Progenitor cell of endocrine pancreas (in vitro differentiated cells): ENCODE results near the gene ACRV1. TPM values are rescaled to one million over a fixed set of nuclear protein-coding genes. Genes with fewer than 3 reads are reported as not detected.

Experiments
- DNase-seq: peaks from one replicate; pipeline ENCODE4 v3.0.0; 2021; ENCODE audit warnings: low spot score; ENCODE audit not compliant: unreplicated experiment
- H3K27ac Mint-ChIP-seq: 2 replicates; pipeline ENCODE4 v1.8.0; 2021; ENCODE audit warnings: mild to moderate bottlenecking, moderate library complexity, mixed read lengths
- H3K27me3 Mint-ChIP-seq: 2 replicates; pipeline ENCODE4 v1.8.0; 2021; ENCODE audit warnings: mixed read lengths
- H3K36me3 Mint-ChIP-seq: 2 replicates; pipeline ENCODE4 v1.8.0; 2022; ENCODE audit warnings: mixed read lengths; ENCODE audit not compliant: insufficient read depth
- H3K4me1 Mint-ChIP-seq: 2 replicates; pipeline ENCODE4 v1.8.0; 2021; ENCODE audit warnings: low read depth, mixed read lengths
- H3K4me3 Mint-ChIP-seq: 2 replicates; pipeline ENCODE4 v1.8.0; 2021; ENCODE audit warnings: low read depth, mild to moderate bottlenecking, moderate library complexity, mixed read lengths
- H3K9me3 Mint-ChIP-seq: 2 replicates; pipeline ENCODE4 v1.8.0; 2021; ENCODE audit warnings: low read depth, mixed read lengths
- CTCF ChIP-seq: fragments of 200-600 bp; sonication (generic); IDR thresholded peaks from one replicate; pipeline ENCODE4 v1.5.0; 2021; ENCODE audit warnings: antibody characterized with exemption, mild to moderate bottlenecking; ENCODE audit not compliant: unreplicated experiment
- total RNA-seq: library from RNA; stranded (reverse); gene quantifications from 2 replicates; pipeline ENCODE4 v1.2.1, GENCODE V29; 2021

The ACRV1 gene
- total RNA-seq, 1 donor from 2014 or later: 0.50 TPM

GRCh38 chr11:125701858-125702621 lies 21.4 kb upstream of the ACRV1 start:
- Mint-ChIP-seq H3K4me1 (no peaks in the 10 kb centered on the region), H3K27ac (no peak overlapping the region), H3K36me3 (no peaks in the 10 kb centered on the region), H3K27me3 (peaks cover 6% of the 10 kb centered on the region), H3K4me3 (no peak overlapping the region), H3K9me3 (peaks cover 12% of the 10 kb centered on the region)
- DNase-seq: no peak
- TF ChIP-seq CTCF: no peak

GRCh38 chr11:125701018-125701610 lies 20.5 kb upstream of the ACRV1 start:
- Mint-ChIP-seq H3K36me3 (no peaks in the 10 kb centered on the region), H3K27ac (no peak overlapping the region), H3K27me3 (peaks cover 6% of the 10 kb centered on the region), H3K4me3 (no peak overlapping the region), H3K9me3 (peaks cover 8% of the 10 kb centered on the region), H3K4me1 (no peaks in the 10 kb centered on the region)
- DNase-seq: no peak
- TF ChIP-seq CTCF: no peak

- Mint-ChIP-seq H3K4me3 (no peak overlapping the region), H3K4me1 (peaks cover 2% of the 10 kb centered on the region), H3K27ac (no peak overlapping the region), H3K27me3 (peaks cover 13% of the 10 kb centered on the region), H3K36me3 (peaks cover 2% of the 10 kb centered on the region), H3K9me3 (peaks cover 7% of the 10 kb centered on the region)
- DNase-seq: no peak
- TF ChIP-seq CTCF: no peak
These were observed 14.3 kb upstream of the ACRV1 start for GRCh38 chr11:125694951-125695350.

- no peak for TF ChIP-seq CTCF
- H3K4me1 Mint-ChIP-seq: peaks cover 2% of the 10 kb centered on the region
- H3K27me3 Mint-ChIP-seq: peaks cover 14% of the 10 kb centered on the region
- peaks cover 2% of the 10 kb centered on the region for H3K36me3 Mint-ChIP-seq
- peaks cover 7% of the 10 kb centered on the region for H3K9me3 Mint-ChIP-seq
- H3K27ac Mint-ChIP-seq: no peak overlapping the region
- DNase-seq: no peak
- no peak overlapping the region for H3K4me3 Mint-ChIP-seq
These were observed 12.2 kb upstream of the ACRV1 start for GRCh38 chr11:125692887-125693286.

- Mint-ChIP-seq H3K4me1 (peaks cover 19% of the 10 kb centered on the region), H3K27me3 (peaks cover 14% of the 10 kb centered on the region), H3K36me3 (peaks cover 1% of the 10 kb centered on the region), H3K9me3 (peaks cover 2% of the 10 kb centered on the region), H3K4me3 (no peak overlapping the region), H3K27ac (no peak overlapping the region)
- TF ChIP-seq CTCF: no peak
- no peak for DNase-seq
These were observed 9.4 kb upstream of the ACRV1 start for GRCh38 chr11:125690006-125690405.
